SHP77 (cell line): ENCODE measurements around the gene TOPAZ1.
A peak's percentile ranks its signal among the peaks of the same experiment; 100 is the strongest.

Experiments used
- DNase-seq, 2 experiments: peaks; one replicate each; lab custom pipeline; 2025; lab: John Stamatoyannopoulos, UW

TOPAZ1 gene

DNA sequence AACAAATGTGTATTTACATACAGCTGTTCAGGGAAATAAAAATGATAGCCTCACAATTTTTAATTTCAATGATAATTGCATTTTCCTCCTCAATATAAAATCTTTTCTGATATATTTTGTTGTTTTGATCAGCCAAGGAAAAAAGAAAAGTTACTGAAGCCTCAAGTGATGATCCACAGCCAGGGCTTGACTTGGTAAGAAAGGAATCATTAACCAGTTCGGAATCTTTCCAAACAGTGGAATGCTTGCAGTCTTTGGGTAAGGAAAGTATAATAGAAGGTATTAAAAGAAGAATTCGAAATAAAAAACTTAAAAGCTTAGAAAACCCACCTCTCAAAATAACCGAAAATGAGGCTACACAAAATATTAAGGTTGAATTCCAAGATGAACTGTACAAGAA is 1.0 kb downstream of the TOPAZ1 start:
- no peak for DNase-seq

DNA sequence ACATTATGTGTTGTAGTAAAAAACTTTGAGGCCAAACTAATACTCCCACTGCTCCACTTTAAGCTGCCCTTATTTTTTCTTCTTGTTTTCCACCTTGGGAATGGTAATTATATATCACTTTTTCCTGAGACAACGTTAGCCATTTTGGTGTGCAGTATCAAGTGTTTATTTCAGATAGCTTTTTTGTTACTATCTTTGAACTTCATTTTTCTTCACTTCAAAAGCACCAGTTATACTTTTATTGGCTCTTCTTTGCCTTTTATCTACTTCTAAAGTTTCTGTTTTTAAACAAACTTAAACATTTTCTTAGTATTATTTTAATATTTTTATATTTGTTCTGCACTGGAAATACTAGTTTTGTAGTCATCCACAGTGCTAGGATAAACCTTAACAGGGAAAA is 6.5 kb downstream of the TOPAZ1 start:
- no peak for DNase-seq

DNA sequence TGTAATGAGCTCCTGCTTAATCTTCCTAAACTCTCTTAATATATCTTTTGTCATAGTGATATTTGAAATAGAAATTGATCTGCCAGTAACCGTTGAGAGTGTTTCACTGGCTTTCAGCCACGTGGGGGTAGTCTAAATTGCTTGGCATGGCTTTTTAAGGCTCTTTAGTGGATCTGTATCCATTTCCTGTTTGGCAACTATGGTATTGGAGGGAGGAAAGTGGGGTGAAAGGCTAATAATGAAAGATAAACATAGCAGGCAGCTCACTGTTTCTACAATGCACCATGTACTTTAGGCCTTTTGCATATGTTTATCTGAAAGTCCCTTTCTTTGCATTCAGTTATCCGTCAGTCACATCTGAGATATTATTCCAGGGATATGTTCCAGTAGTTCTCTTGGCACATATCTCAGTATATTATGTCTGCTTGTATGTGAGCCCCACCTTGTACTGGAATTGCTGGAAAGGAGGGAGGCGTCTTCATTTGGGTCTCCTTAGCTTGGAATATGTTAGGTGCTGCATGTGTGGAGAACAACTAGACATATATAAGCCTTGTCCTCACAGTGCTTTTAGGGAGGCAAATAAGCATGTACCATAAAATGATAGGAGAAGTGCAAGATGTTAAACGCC is 10.8 kb downstream of the TOPAZ1 start:
- no peak for DNase-seq

DNA sequence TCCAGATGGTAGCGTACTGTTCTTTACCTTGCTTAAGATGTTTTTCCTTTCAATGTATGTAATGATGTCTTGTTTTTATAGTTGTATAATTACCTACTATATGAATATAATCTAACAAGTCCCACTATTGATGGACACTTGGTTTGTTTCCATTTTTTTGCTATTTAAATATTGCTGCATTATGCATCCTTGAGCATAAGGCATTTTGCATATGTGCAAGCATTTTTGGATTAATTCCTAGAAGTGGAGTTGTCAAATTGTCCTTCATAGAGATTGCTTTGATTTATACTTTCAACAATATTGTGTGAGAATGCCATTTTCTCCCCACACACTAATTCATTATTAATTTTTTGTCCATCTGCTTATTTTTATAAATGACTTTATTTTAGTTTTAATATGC is 17.7 kb downstream of the TOPAZ1 start:
- DNase-seq, result no peak

DNA sequence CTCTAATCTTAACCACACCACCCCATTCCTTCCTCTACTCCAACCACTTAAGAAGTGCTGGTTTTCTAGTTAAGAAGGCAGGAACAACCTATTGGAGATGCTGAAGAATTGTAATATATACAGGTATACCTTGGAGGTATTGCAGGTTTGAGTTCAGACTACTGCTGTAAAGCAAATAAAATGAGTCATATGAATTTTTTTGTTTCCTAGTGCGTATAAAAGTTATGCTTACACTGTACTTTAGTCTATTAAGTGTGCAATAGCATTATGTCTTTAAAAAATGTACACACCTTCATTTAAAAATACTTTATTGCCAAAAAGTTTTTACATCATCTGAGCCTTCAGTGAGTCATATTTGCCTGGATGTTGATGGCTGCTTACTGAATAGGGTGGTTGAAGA is 22.5 kb downstream of the TOPAZ1 start:
- no peak for DNase-seq

DNA sequence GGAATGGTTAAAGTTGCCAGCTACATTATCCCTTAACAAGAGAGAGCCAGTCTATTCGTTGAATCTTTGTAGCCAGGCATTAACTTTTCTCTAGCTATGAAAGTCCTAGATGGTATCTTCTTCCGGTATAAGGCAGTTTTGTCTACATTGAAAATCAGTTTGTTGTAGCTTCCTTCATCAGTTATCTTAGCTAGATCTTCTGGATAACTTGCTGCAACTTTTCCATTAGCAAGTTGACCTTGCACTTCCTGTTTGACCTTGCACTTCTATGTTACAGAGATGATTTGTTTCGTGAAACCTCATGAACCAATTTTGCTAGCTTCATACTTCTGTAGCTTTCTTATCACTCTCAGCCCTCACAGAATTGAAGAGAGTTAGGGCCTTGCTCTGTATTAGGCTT is 24.1 kb downstream of the TOPAZ1 start:
- no peak for DNase-seq

DNA sequence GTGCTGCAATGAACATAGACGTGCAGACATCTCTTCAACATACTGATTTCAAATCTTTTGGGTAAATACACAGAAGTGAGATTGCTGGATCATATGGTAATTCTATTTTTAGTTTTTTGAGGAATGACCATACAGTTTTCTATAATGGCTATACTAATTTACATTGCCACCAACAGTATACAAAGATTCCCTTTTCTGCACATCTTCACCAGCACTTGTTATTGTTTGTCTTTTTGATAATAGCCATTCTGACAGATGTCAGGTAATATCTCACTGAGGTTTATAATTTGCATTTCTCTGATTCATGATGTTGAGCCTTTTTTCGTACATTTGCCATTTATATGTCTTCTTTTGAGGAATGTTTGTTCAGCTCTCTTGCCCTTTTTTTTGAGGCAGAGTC is 30.5 kb downstream of the TOPAZ1 start:
- no peak for DNase-seq

DNA sequence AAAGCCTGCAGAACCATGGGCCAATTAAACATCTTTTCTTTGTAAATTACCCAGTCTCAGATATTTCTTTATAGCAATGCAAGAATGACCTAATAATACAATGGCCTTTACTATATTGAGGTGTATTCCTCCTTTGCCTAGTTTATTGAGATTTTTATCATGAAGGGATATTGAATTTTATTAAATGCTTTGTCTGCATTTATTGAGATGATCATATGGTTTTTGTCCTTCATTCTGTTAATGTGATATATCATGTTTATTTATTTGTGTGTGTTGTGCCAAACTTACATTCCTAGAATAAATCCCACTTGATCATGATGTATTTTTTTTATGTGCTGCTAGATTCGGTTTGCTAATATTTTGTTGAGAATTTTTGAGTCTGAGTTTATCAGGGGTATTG is 36.2 kb downstream of the TOPAZ1 start:
- DNase-seq, result no peak

DNA sequence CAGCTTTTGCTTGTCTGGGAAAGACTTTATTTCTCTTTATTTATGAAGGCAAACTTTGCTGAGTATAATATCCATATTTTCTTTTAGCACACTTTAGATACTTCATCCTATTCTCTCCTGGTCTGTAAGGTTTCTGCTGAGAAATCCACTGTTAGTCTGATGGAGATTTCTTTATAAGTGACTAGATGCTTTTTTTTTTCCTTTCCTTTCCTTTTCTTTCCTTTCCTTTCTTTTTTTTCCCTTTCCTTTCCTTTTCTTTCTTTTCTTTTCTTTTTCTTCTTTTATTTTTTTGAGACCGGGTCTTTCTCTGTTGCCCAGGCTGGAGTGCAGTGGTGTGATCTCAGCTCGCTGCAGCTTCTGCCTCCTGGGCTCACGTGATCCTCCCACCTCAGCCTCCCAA is 38.4 kb downstream of the TOPAZ1 start:
- no peak for DNase-seq

DNA sequence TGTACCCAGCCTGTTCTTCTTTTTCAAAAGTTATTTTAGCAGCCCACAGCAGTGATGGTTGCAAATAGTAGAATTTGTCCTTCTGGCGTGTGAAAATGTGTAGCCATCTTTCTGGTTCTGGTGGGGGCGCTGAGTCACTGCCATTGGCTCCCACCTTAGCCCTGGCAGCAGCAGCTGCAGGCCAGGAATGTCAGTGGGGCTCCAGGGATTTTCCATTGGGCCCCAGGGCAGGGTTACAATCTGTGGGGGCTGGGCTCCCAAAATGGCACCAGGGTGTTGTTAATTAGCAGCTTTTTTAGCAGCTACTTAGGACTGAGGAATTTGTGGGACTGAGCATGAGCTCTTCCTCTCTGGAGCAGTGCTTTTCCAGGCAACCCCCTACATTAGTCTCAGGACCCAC is 38.9 kb downstream of the TOPAZ1 start:
- no peak for DNase-seq

DNA sequence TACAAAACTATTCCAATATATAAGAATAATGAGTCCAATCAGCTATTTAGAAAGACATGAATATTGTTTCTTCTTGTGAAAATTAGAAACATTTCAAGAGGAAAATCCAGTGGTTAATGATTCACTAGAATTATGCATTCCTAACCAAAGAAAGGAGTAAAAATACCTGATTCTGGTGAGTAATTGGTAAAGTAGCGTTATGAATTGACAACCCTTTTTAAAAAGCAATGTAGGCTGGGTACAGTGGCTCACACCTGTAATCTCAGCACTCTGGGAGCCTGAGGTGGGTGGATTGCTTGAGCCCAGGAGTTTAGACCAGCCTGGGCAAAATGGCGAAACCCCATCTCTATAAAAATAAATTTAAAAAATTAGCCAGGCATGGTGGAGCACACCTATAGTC is 43.3 kb downstream of the TOPAZ1 start:
- no peak for DNase-seq

DNA sequence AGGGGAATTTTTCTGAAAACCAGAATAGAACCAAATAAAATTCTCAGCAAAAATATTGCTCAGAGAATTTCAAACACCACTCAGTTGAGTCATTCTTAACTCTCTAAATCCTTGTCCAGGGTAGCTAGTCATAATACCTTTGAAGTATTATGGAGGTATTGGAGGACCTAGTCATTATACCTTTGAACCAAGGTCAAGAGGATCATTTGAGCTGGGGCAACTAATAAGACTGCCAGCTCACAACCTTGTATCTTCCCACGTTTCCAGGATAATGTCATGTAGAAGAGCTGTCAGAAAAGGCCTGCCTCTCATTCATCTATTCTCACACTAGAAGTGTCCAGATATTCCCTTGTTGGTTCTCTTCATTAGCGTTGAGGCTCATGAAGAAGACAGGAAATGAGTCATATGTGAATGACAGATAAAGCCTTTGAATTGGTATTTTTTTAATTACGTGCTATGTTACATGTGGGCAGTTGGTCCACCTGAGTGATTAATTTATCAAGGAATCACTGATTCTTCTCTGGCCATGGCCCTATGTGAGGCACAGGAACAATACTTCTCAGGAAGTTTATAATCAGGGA is 48.3 kb downstream of the TOPAZ1 start:
- no peak for DNase-seq

DNA sequence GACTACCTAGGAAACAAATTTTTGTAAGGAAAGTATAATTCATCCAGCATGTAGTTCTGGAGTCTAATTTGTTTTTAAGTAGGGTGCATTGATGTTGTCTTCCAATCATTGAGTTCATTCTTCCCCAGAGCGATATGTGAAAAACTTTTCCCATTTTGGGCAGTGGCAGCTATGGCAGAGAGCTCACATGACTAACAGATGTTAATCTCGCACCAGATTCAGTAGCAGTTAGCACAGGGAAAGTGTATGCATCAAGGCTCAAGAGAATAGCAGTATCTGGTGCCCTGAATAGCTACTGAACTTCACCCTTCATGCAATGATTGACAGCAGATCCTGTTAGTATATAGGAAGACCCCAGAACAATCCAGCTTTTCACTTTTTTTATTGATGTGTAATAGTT is 50.6 kb downstream of the TOPAZ1 start:
- no peak for DNase-seq

DNA sequence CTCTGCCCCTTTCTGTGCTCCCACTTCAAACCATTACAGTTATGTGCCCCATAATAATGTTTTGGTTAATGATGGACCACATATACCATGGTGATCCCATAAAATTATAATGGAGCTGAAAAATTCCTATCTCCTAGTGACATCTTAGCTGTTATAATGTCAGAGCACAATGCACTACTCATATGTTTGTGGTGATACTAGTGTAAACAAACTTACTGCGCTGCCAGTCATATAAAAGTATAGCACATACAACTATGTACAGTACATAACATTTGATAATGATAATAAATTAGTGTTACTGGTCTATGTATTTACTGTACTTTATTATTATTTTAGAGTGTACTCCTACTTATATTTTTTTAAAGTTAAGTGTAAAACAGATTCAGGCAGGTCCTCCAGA is 51.3 kb downstream of the TOPAZ1 start:
- DNase-seq, result no peak

DNA sequence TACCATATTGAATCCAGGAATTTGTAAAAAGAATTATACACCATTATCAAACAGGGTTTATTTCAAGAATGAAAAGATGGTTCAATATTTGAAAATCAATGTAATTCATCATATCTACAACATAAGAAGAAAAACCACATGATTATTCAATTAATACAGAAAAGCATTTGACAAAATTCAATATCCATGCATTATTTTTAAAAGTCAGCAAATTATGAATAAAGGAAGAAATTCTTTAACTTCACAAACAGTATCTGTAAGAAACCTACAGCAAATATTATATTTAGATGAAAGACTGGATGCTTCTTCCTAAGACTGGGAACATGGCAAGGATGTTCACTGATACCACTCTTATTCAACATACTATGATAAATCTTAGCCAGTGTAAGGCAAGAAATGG is 55.6 kb downstream of the TOPAZ1 start:
- DNase-seq, result no peak

DNA sequence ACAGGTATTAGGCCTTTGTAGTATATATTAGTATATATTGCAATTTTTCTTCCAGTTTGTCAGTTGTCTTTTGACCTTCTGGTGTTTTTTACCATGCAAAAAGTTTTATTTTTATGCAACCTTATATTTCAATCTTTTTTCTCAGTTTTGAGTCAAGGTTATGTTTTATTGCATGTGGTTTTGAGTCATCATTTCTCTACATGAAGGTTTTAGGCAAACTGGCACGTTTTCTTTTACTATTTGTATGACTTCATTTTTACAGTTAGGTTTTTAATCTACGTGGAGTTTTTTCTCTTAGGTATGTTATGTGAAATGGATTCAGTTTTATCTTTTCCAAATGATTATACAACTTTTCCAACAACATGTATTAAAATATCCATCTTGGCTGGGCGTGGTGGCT is 60.1 kb downstream of the TOPAZ1 start:
- DNase-seq, result no peak

DNA sequence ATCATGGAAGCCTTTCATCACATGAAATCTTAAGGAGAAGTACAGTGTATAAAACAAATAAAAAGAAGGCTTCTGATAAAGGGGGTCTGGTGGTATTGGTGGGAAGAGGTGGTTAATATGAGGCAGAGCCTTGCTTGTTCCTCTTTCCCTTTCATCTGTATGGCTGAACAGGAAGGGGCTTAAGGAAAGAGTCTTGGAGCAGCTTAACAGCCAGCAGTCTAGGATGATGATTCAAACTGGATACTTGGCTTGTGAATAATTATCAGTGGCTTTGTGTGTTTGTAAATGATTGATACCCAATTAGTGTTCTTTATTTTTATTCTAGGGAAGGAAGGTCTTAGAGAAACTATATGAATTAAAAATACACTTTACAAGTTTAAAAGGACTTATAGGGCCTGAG is 67.8 kb downstream of the TOPAZ1 start:
- DNase-seq, result no peak

DNA sequence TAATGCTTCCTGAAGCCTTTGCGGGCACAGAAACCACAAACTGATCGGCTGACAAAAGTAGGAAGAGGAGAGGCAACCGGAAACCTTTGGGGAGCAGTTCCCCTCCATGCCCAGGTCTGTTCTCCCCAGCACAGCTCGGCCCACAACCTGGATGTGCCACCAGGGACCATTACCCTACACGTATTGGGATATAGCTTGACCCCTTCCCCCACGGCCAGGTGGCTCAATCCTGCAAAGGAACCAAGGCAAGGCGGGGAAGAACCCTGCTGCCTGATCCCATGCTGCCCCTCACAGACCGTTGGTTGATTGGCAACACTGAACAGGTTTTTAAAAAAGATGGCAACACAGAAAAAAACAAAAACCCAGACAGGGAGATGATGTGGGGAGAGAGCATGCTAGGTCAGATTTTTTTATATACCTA is 77.2 kb downstream of the TOPAZ1 start:
- peak; percentile 10 to 18 for DNase-seq

DNA sequence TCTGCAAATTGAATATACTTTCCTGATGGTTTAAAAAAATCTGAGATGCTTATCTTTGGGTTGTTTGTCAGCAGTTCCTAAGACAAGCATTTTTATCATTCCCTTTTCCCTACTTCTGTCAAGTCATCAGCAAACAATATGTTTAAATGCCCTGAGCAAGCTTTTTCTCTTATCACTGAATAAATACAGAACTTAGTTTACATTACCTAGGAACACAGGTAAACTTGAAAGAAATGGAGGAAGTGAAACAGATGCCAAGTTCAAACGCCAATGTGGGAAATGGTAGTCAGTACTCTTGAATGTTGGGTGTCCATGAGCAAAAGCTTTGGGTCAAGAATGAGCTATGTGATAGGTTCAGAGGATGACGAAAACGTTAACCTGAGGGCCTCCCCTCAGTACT is 79.6 kb downstream of the TOPAZ1 start:
- no peak for DNase-seq

DNA sequence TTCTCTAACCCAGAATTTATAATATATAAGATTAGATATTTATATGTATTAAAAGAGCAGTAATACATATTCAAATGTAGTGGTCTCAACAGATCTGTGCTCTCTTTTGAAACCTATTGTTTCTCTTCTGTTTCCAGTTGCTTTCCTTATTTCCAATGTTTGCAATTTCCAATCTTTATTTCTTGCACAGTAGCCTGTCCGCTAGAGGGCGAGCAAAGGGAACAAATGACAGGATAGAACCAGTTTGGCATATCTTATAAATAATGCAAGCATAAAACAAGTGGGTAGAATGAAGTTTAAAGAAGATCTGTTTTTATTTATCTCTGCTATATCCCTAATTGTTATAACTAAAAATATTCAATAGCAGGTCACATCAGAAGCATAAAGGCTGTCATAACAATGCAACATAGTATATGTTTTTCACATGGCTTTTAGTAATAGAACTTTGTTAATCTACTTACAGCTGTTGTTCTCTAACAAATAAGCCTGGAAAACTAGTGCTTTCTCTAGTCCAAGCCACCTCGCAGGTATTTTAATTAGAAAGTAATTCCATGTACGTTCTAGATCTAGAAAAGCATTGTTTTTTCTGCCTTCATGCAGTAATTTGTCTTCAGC is 81.8 kb downstream of the TOPAZ1 start:
- DNase-seq, result peak; percentile 40 to 57

DNA sequence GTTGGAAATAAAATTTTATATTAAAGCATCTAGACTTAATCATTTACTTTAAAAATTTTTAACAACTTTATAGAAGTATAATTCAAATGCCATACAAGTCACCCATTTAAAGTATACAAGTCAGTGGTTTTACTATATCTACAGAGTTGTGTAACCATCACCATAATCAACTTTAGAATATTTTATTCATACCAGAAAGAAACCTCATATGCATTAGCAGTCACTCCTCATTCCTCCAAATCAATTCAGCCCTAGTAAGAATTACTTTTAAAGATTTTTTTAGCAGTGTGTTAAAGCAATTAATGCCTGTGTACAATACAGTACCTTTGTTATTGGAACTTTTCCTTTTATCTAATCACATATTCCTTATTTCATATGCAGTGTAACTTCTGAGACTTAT is 82.9 kb downstream of the TOPAZ1 start:
- DNase-seq, result no peak

DNA sequence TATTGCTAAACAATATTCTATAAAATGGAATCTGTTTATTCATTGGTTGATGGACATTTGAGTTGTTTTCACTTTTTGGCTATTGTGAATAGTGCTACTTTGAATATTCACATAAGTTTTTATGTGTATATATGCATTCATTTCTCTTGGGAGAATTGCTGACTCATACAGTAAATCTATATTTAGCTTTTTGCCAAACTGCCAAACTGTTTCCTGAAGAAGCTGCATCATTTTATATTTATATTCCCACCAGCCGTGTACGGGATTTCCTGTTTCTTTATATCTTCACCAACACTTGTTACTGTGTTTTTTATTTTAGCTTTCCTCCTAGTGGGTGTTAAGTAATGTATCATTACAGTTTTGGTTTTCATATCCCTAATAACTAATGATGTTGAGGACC is 84.3 kb downstream of the TOPAZ1 start:
- DNase-seq, result no peak

DNA sequence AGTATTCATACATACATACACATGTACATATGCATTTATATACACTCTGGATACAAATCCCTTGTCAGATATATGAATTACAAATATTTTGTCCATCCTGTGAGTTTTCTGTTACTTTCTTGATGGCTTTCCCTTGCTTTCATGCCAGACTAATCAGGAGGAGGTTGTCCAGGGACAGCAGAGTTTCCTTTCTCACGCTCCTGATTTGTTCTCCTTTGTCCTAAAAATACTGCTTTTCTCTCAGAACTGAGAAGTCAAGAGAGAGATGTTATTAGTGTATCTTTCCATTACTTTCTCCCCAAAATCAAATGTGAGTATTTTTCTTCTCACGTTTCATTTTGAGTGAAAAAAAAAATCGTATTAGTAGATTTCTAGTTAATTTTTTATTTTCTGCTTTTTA is 84.8 kb downstream of the TOPAZ1 start:
- DNase-seq, result no peak

DNA sequence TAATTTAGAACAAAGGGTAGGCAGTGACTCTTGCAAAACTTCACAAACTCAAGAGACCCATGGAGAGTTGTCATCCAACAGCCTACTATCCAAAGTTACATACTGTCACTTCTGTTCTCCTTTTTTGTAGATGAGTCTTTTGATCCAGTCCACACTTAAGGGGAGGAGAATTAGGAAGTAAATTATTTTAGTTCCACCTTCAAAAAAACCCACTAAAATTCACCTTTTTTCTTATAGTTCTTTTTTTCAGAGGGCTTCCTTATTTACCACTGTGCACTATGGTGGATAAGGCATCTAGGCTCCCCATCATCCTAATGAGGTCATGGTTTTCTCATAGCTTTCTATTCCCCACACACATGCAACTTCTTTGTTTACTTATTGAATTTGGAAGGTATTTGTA is 88.3 kb downstream of the TOPAZ1 start:
- DNase-seq, result no peak
